Neural crest cell (in vitro differentiated cells): Measurements from ENCODE around the gene ZNF492. TPM values are rescaled to one million over a fixed set of nuclear protein-coding genes. Genes with fewer than 3 reads are reported as not detected.

Experiments used
- DNase-seq: peaks from one replicate; pipeline ENCODE4 v3.0.0; 2021; ENCODE audit warnings: low read depth, mixed read lengths, low spot score
- H3K27ac Mint-ChIP-seq: one replicate; pipeline ENCODE4 v1.8.0; 2021; ENCODE audit warnings: mild to moderate bottlenecking, mixed read lengths; ENCODE audit not compliant: unreplicated experiment
- H3K27me3 Mint-ChIP-seq: 2 replicates; pipeline ENCODE4 v1.8.0; 2021; ENCODE audit warnings: low read depth, mild to moderate bottlenecking, mixed read lengths
- H3K36me3 Mint-ChIP-seq: 2 replicates; pipeline ENCODE4 v1.8.0; 2021; ENCODE audit warnings: low read depth, mild to moderate bottlenecking, mixed read lengths
- H3K4me1 Mint-ChIP-seq: 2 replicates; pipeline ENCODE4 v1.8.0; 2021; ENCODE audit warnings: mixed read lengths
- H3K4me3 Mint-ChIP-seq: one replicate; pipeline ENCODE4 v1.8.0; 2021; ENCODE audit warnings: mild to moderate bottlenecking, mixed read lengths
- H3K9me3 Mint-ChIP-seq: 2 replicates; pipeline ENCODE4 v1.8.0; 2021; ENCODE audit warnings: mixed read lengths
- total RNA-seq: library from RNA; stranded (reverse); gene quantifications from 2 replicates; pipeline ENCODE4 v1.2.1, GENCODE V29; 2021
- TF ChIP-seq, protein P1 (sequence below): fragments of 200-600 bp; sonication (generic); conservative IDR thresholded peaks from 2 replicates; pipeline ENCODE4 v1.5.0; 2021; ENCODE audit warnings: antibody characterized with exemption, mild to moderate bottlenecking

Gene ZNF492
- total RNA-seq, 1 donor from 2014 or later, result not detected

GRCh38 chr19:22602631-22603272, 31.4 kb upstream of the ZNF492 start:
- Mint-ChIP-seq H3K9me3 (peaks cover 8% of the 10 kb centered on the region), H3K27ac (no peak overlapping the region), H3K4me1 (no peaks in the 10 kb centered on the region), H3K36me3 (peaks cover 9% of the 10 kb centered on the region), H3K4me3 (no peak overlapping the region), H3K27me3 (no peaks in the 10 kb centered on the region)
- TF ChIP-seq, protein P1, sequence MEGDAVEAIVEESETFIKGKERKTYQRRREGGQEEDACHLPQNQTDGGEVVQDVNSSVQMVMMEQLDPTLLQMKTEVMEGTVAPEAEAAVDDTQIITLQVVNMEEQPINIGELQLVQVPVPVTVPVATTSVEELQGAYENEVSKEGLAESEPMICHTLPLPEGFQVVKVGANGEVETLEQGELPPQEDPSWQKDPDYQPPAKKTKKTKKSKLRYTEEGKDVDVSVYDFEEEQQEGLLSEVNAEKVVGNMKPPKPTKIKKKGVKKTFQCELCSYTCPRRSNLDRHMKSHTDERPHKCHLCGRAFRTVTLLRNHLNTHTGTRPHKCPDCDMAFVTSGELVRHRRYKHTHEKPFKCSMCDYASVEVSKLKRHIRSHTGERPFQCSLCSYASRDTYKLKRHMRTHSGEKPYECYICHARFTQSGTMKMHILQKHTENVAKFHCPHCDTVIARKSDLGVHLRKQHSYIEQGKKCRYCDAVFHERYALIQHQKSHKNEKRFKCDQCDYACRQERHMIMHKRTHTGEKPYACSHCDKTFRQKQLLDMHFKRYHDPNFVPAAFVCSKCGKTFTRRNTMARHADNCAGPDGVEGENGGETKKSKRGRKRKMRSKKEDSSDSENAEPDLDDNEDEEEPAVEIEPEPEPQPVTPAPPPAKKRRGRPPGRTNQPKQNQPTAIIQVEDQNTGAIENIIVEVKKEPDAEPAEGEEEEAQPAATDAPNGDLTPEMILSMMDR, result no peak
- no peak for DNase-seq

- peaks cover 8% of the 10 kb centered on the region for H3K9me3 Mint-ChIP-seq
- H3K4me1 Mint-ChIP-seq, result no peaks in the 10 kb centered on the region
- TF ChIP-seq, protein P1, result no peak
- no peaks in the 10 kb centered on the region for H3K27me3 Mint-ChIP-seq
- no peak overlapping the region for H3K27ac Mint-ChIP-seq
- H3K36me3 Mint-ChIP-seq, result peaks cover 9% of the 10 kb centered on the region
- DNase-seq, result no peak
- H3K4me3 Mint-ChIP-seq, result no peak overlapping the region
These were observed 30.3 kb upstream of the ZNF492 start for GRCh38 chr19:22603518-22604440.

GRCh38 chr19:22604571-22605274, 29.4 kb upstream of the ZNF492 start:
- no peak overlapping the region for H3K4me3 Mint-ChIP-seq
- no peaks in the 10 kb centered on the region for H3K4me1 Mint-ChIP-seq
- no peak for DNase-seq
- H3K9me3 Mint-ChIP-seq, result peaks cover 6% of the 10 kb centered on the region
- H3K27ac Mint-ChIP-seq, result no peak overlapping the region
- H3K36me3 Mint-ChIP-seq, result peaks cover 10% of the 10 kb centered on the region
- H3K27me3 Mint-ChIP-seq, result no peaks in the 10 kb centered on the region
- TF ChIP-seq, protein P1, result no peak

DNA sequence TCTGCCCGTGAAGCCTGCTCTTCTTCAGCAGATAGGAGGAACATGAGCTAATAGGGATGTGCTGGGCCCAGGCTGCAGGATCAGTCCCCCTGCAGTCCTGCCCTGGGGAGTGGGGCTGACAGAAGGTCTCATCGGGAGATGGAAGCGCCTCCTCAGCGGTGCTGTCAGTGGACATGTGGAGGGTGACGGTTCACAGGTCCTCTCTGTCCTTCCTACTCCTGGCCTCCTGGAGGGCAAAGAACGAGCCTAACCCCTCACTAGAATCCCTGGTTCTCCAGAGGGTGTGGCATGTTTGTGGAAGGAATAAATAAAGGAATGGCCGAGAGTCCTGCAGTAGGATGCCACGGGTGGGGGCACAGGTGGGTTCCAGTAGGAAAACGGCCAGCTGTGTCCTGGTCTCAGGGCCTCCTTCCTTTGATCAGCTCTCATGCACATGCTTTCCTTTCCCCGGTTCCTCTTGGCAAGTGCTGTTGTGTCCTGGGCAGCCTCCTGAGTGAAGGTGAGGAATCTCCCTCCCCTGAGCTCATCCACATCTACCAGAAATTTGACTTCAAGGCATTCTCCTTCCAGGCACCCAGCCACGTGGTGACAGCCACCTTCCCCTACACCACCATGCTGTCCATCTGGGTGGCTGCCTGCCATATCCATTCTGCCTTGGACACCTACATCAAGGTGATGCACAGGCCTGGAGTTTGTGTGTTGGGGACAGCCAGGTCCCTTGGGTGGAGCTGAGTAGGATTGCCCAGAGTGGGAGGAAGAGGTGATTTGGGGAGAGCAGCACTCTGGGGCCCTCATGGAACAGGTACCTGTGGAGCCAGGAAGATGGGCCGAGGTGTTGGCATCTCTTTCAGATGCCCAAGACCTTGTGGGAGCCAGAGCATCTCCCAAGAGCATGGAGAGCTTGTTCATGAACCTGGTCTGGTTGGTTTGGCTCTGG, 28.6 kb upstream of the ZNF492 start:
- DNase-seq, result no peak
- H3K27ac Mint-ChIP-seq, result no peak overlapping the region
- peaks cover 15% of the 10 kb centered on the region for H3K36me3 Mint-ChIP-seq
- no peaks in the 10 kb centered on the region for H3K4me1 Mint-ChIP-seq
- H3K9me3 Mint-ChIP-seq, result peaks cover 9% of the 10 kb centered on the region
- TF ChIP-seq, protein P1, result no peak
- no peaks in the 10 kb centered on the region for H3K27me3 Mint-ChIP-seq
- H3K4me3 Mint-ChIP-seq, result no peak overlapping the region

- Mint-ChIP-seq H3K27me3 (no peaks in the 10 kb centered on the region), H3K4me1 (no peaks in the 10 kb centered on the region), H3K9me3 (peaks cover 9% of the 10 kb centered on the region), H3K27ac (no peak overlapping the region), H3K36me3 (peaks cover 15% of the 10 kb centered on the region), H3K4me3 (no peak overlapping the region)
- TF ChIP-seq, protein P1, result no peak
- no peak for DNase-seq
These were observed 27.9 kb upstream of the ZNF492 start for GRCh38 chr19:22606212-22606553.
